WERI-Rb-1 (cell line): ENCODE measurements around the gene MFAP3.

Source experiments
- DNase-seq: peaks from one replicate; pipeline ENCODE4 v3.0.0-alpha.2; 2020
- H3K27ac ChIP-seq: fragments of 250-450 bp; sonication (Bioruptor Pico); 2 replicates; pipeline ENCODE4 v1.5.1; 2020; ENCODE audit warnings: mild to moderate bottlenecking, moderate library complexity
- H3K27me3 ChIP-seq: fragments of 250-450 bp; sonication (Bioruptor Pico); 2 replicates; pipeline ENCODE4 v1.5.1; 2021; ENCODE audit warnings: mild to moderate bottlenecking, low read depth, moderate library complexity; ENCODE audit not compliant: insufficient read depth, severe bottlenecking
- H3K36me3 ChIP-seq: fragments of 250-450 bp; sonication (Bioruptor Pico); 2 replicates; pipeline ENCODE4 v1.5.1; 2020; ENCODE audit warnings: mild to moderate bottlenecking, moderate library complexity
- H3K4me3 ChIP-seq: 2 replicates; pipeline ENCODE4 v1.5.1; 2011; ENCODE audit warnings: low read depth, mild to moderate bottlenecking, control low read depth, low read length
- H3K9me3 ChIP-seq: fragments of 250-450 bp; sonication (Bioruptor Pico); 2 replicates; pipeline ENCODE4 v1.5.1; 2021; ENCODE audit warnings: mild to moderate bottlenecking, moderate library complexity; ENCODE audit not compliant: severe bottlenecking
- TF ChIP-seq, protein P1 (sequence below): IDR thresholded peaks from 2 replicates; pipeline ENCODE4 v1.5.1; 2011; ENCODE audit warnings: low read depth, mild to moderate bottlenecking, control low read depth, inconsistent platforms, low read length

The MFAP3 gene

GRCh38 chr5:154044099-154044498 lies 5.3 kb downstream of the MFAP3 start:
- Histone ChIP-seq H3K9me3 (no peaks in the 10 kb centered on the region), H3K36me3 (no peaks in the 10 kb centered on the region; the same call in 1 of the 2 replicates), H3K27me3 (no peaks in the 10 kb centered on the region), H3K27ac (no peak overlapping the region), H3K4me3 (no peak overlapping the region)
- TF ChIP-seq, protein P1, sequence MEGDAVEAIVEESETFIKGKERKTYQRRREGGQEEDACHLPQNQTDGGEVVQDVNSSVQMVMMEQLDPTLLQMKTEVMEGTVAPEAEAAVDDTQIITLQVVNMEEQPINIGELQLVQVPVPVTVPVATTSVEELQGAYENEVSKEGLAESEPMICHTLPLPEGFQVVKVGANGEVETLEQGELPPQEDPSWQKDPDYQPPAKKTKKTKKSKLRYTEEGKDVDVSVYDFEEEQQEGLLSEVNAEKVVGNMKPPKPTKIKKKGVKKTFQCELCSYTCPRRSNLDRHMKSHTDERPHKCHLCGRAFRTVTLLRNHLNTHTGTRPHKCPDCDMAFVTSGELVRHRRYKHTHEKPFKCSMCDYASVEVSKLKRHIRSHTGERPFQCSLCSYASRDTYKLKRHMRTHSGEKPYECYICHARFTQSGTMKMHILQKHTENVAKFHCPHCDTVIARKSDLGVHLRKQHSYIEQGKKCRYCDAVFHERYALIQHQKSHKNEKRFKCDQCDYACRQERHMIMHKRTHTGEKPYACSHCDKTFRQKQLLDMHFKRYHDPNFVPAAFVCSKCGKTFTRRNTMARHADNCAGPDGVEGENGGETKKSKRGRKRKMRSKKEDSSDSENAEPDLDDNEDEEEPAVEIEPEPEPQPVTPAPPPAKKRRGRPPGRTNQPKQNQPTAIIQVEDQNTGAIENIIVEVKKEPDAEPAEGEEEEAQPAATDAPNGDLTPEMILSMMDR: no peak
- DNase-seq: no peak

DNA sequence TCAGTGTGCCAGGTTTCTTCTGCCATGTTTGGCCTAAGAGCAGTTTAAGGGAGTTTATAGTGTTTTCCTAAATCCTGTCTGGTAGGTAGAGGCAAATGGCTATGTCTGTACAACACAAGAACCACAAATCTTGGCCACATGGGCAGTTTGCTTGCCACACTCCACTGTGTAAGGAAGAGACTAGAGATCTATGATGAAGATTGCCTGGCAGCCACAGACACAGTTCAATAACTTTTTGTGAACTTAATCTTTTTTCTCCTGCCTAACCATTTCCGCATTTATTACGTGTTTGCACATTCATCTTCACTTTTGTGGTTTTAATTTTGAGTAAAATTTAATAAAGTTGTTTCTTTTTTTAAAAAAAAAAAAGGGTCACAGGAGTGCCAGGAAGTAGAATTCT lies 5.8 kb downstream of the MFAP3 start:
- TF ChIP-seq, protein P1: no peak
- Histone ChIP-seq H3K4me3 (no peak overlapping the region), H3K27me3 (no peaks in the 10 kb centered on the region), H3K9me3 (no peaks in the 10 kb centered on the region), H3K36me3 (no peaks in the 10 kb centered on the region; the same call in 1 of the 2 replicates), H3K27ac (no peak overlapping the region)
- no peak for DNase-seq

DNA sequence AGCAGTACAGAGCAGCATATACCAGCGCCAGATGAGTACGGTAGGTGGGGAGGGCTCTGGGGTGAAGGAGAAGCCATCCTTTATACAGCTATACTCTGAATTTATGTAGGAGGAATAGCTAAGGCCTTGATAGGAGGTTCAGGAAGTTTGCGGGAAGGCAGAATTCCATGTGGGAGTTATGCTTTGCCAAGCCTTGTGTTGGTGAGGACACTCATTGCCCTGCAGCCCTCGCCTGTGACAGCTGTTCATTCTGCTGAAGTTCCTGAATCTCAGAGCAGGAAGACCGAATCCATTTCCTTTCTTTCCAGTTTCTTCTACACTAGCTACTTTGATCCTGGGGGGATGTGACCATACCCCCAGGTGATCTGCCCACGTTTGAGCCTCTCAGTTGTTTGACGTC lies 7.7 kb downstream of the MFAP3 start:
- Histone ChIP-seq H3K36me3 (peaks cover 4% of the 10 kb centered on the region; the same call in 1 of the 2 replicates), H3K27ac (no peak overlapping the region), H3K4me3 (no peak overlapping the region), H3K9me3 (no peaks in the 10 kb centered on the region), H3K27me3 (no peaks in the 10 kb centered on the region)
- DNase-seq: no peak
- TF ChIP-seq, protein P1: no peak

DNA sequence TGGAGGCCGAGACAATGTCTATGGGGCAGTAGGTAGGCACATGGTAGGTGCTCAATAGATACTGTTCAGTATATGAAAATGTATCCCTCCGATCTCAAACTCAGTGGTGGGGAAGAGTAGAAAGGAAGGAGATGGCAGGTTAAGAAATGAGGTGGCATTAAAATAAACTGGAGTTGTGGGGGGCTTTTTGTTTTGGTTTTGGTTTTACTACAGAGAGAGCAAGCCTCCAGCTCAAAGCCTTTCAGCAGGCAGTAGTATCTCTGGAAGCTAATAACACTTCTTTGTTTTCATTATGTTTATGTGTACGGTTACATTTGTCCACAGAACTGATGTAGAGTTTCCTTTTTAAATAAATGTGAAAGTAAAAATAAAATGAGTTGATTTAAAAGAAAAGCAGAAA lies 8.6 kb downstream of the MFAP3 start:
- no peak for DNase-seq
- TF ChIP-seq, protein P1: no peak
- H3K27ac ChIP-seq: no peak overlapping the region
- H3K36me3 ChIP-seq: peaks cover 4% of the 10 kb centered on the region; the same call in 1 of the 2 replicates
- H3K9me3 ChIP-seq: no peaks in the 10 kb centered on the region
- H3K4me3 ChIP-seq: no peak overlapping the region
- no peaks in the 10 kb centered on the region for H3K27me3 ChIP-seq

DNA sequence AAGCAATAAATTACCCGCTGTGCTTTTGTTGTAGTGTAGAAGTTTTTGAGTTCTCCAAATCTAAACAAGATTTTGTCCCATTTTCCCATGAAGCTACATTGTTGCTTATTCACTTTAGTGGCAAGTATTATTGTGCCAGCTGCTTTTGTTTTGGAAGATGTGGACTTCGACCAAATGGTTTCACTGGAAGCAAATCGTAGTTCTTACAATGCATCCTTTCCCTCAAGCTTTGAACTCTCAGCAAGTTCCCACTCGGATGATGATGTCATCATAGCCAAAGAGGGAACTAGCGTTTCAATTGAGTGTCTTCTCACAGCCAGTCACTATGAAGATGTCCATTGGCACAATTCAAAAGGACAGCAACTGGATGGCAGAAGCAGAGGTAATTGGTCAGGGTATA lies 10.9 kb downstream of the MFAP3 start:
- no peak overlapping the region for H3K4me3 ChIP-seq
- no peaks in the 10 kb centered on the region for H3K9me3 ChIP-seq
- no peak overlapping the region for H3K27ac ChIP-seq
- no peaks in the 10 kb centered on the region for H3K27me3 ChIP-seq
- TF ChIP-seq, protein P1: no peak
- peaks cover 4% of the 10 kb centered on the region; the same call in 1 of the 2 replicates for H3K36me3 ChIP-seq
- DNase-seq: no peak

DNA sequence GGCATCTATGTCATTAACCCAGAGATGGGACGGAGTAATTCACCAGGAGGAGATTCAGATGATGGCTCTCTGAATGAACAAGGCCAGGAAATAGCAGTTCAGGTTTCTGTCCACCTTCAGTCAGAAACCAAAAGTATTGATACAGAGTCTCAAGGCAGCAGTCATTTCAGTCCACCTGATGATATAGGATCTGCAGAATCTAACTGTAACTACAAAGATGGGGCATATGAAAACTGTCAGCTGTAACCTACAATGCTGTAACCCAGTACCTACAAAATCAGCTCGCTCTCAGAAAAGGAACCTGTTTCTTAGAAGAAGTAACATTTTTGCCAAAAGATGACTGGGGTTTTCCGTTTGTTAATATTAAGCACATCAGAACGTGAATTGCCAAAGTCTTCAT lies 14.7 kb downstream of the MFAP3 start:
- Histone ChIP-seq H3K4me3 (no peak overlapping the region), H3K27ac (no peak overlapping the region), H3K9me3 (no peaks in the 10 kb centered on the region), H3K36me3 (peaks cover 4% of the 10 kb centered on the region; the same call in 1 of the 2 replicates), H3K27me3 (no peaks in the 10 kb centered on the region)
- TF ChIP-seq, protein P1: no peak
- DNase-seq: no peak
